Uterus (tissue), 2 donors: ENCODE measurements around the gene SH3GL2.

Source experiments
- POLR2A ChIP-seq, 2 donors: fragments of 450-650 bp; IDR thresholded peaks; one replicate each; pipeline ENCODE4 v1.6.1; 2016; ENCODE audit warnings: antibody characterized with exemption in 2 of 2, mild to moderate bottlenecking in 1 of 2, moderate library complexity in 1 of 2
- TF ChIP-seq, protein P1 (sequence below), 4 experiments: fragments of 200-600 bp in 2 of 4; fragments of 450-650 bp in 2 of 4; sonication (generic) in 2 of 4; IDR thresholded peaks; one replicate each; pipeline ENCODE4 v1.5.1; 2016 to 2019; ENCODE audit warnings: antibody characterized with exemption in 4 of 4, mild to moderate bottlenecking in 2 of 4, moderate library complexity in 1 of 4

DNA sequence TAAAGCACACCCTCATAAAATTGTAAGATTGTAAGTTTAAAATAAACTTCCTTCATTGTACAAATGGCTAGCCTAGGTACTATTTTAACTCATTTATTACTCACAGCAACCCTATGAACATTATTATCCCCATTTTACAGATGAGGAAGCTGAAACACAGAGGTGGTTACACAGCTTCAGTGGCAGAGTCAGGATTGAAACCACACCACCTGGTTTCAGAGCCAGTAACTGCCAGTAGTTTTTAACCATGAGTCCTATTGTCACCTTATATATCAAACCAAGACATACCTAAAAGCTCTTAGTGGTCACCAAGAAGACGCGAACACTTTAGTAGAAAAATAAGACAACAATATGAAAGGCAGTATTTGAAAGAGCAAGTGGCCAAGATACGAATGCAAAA, 16.1 kb downstream of the SH3GL2 start:
- TF ChIP-seq, protein P1, sequence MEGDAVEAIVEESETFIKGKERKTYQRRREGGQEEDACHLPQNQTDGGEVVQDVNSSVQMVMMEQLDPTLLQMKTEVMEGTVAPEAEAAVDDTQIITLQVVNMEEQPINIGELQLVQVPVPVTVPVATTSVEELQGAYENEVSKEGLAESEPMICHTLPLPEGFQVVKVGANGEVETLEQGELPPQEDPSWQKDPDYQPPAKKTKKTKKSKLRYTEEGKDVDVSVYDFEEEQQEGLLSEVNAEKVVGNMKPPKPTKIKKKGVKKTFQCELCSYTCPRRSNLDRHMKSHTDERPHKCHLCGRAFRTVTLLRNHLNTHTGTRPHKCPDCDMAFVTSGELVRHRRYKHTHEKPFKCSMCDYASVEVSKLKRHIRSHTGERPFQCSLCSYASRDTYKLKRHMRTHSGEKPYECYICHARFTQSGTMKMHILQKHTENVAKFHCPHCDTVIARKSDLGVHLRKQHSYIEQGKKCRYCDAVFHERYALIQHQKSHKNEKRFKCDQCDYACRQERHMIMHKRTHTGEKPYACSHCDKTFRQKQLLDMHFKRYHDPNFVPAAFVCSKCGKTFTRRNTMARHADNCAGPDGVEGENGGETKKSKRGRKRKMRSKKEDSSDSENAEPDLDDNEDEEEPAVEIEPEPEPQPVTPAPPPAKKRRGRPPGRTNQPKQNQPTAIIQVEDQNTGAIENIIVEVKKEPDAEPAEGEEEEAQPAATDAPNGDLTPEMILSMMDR (IDR thresholded peaks at IDR 0.05): no peak
- TF ChIP-seq POLR2A (IDR thresholded peaks at IDR 0.05): no peak
